Central memory CD8-positive, alpha-beta T cell (primary cell): ENCODE results near the gene COL6A1.

Experiments
- ATAC-seq: fragments of 150-1000 bp; cut with Tn5 transposase; replicated peaks from 2 replicates; pipeline ENCODE4 v1.10.0; 2022; ENCODE audit warnings: mild to moderate bottlenecking, moderate FRiP score, moderate number of reproducible peaks; ENCODE audit not compliant: poor library complexity, severe bottlenecking; ENCODE audit errors: extremely low read depth
- DNase-seq, 2 donors: peaks; one replicate each; pipeline ENCODE4 v3.0.0; 2021; ENCODE audit warnings: low spot score in 2 of 2
- H3K27ac Mint-ChIP-seq: one replicate; pipeline ENCODE4 v1.8.0; 2022; ENCODE audit warnings: low read depth, mild to moderate bottlenecking, moderate library complexity, mixed read lengths
- H3K27me3 Mint-ChIP-seq: one replicate; pipeline ENCODE4 v1.8.0; 2022; ENCODE audit warnings: mixed read lengths
- H3K36me3 Mint-ChIP-seq: one replicate; pipeline ENCODE4 v1.8.0; 2022; ENCODE audit warnings: mild to moderate bottlenecking, moderate library complexity, mixed read lengths; ENCODE audit not compliant: insufficient read depth
- H3K4me1 Mint-ChIP-seq: one replicate; pipeline ENCODE4 v1.8.0; 2022; ENCODE audit warnings: mixed read lengths
- H3K4me3 Mint-ChIP-seq: one replicate; pipeline ENCODE4 v1.8.0; 2022; ENCODE audit warnings: mild to moderate bottlenecking, moderate library complexity, mixed read lengths
- H3K9me3 Mint-ChIP-seq: one replicate; pipeline ENCODE4 v1.8.0; 2022; ENCODE audit warnings: mixed read lengths

COL6A1 gene

GRCh38 chr21:46033410-46034400 lies 52.1 kb downstream of the COL6A1 start:
- DNase-seq = no peak
- H3K36me3 Mint-ChIP-seq = peaks cover 4% of the 10 kb centered on the region
- no peak for ATAC-seq
- H3K27me3 Mint-ChIP-seq = no peaks in the 10 kb centered on the region
- H3K4me3 Mint-ChIP-seq = no peak overlapping the region
- H3K27ac Mint-ChIP-seq = no peak overlapping the region
- H3K4me1 Mint-ChIP-seq = no peaks in the 10 kb centered on the region
- peaks cover 9% of the 10 kb centered on the region for H3K9me3 Mint-ChIP-seq

- H3K9me3 Mint-ChIP-seq = no peaks in the 10 kb centered on the region
- peaks cover 9% of the 10 kb centered on the region for H3K27me3 Mint-ChIP-seq
- peaks cover 4% of the 10 kb centered on the region for H3K36me3 Mint-ChIP-seq
- DNase-seq = no peak
- no peak overlapping the region for H3K4me3 Mint-ChIP-seq
- ATAC-seq = no peak
- no peaks in the 10 kb centered on the region for H3K4me1 Mint-ChIP-seq
- no peak overlapping the region for H3K27ac Mint-ChIP-seq
These were observed 54.5 kb downstream of the COL6A1 start for GRCh38 chr21:46035809-46036695.

GRCh38 chr21:46036696-46037330 lies 55.2 kb downstream of the COL6A1 start:
- H3K4me3 Mint-ChIP-seq = no peak overlapping the region
- H3K27ac Mint-ChIP-seq = no peak overlapping the region
- no peak for ATAC-seq

GRCh38 chr21:46037331-46038325 lies 56.1 kb downstream of the COL6A1 start:
- Mint-ChIP-seq H3K27me3 (peaks cover 22% of the 10 kb centered on the region), H3K36me3 (peaks cover 1% of the 10 kb centered on the region), H3K27ac (no peak overlapping the region), H3K4me3 (no peak overlapping the region), H3K9me3 (no peaks in the 10 kb centered on the region), H3K4me1 (no peaks in the 10 kb centered on the region)
- DNase-seq (no peak), ATAC-seq (no peak)

More at GRCh38 chr21:46036696-46037330, 55.2 kb downstream of the COL6A1 start:
- no peak for DNase-seq
- no peaks in the 10 kb centered on the region for H3K4me1 Mint-ChIP-seq
- no peaks in the 10 kb centered on the region for H3K9me3 Mint-ChIP-seq
- peaks cover 1% of the 10 kb centered on the region for H3K36me3 Mint-ChIP-seq
- peaks cover 17% of the 10 kb centered on the region for H3K27me3 Mint-ChIP-seq

GRCh38 chr21:46038341-46038829 lies 56.8 kb downstream of the COL6A1 start:
- ATAC-seq = no peak
- no peak for DNase-seq
- Mint-ChIP-seq H3K27ac (no peak overlapping the region), H3K9me3 (no peaks in the 10 kb centered on the region), H3K4me3 (no peak overlapping the region), H3K27me3 (peaks cover 22% of the 10 kb centered on the region), H3K36me3 (peaks cover under 1% of the 10 kb centered on the region), H3K4me1 (no peaks in the 10 kb centered on the region)

GRCh38 chr21:46038871-46039397 lies 57.4 kb downstream of the COL6A1 start:
- ATAC-seq (no peak), DNase-seq (no peak)
- H3K4me1 Mint-ChIP-seq = no peaks in the 10 kb centered on the region
- no peak overlapping the region for H3K27ac Mint-ChIP-seq
- no peaks in the 10 kb centered on the region for H3K9me3 Mint-ChIP-seq
- H3K27me3 Mint-ChIP-seq = peaks cover 22% of the 10 kb centered on the region
- H3K4me3 Mint-ChIP-seq = no peak overlapping the region
- H3K36me3 Mint-ChIP-seq = no peaks in the 10 kb centered on the region

GRCh38 chr21:46039891-46040660 lies 58.5 kb downstream of the COL6A1 start:
- DNase-seq (no peak), ATAC-seq (no peak)
- Mint-ChIP-seq H3K36me3 (no peaks in the 10 kb centered on the region), H3K4me3 (no peak overlapping the region), H3K9me3 (no peaks in the 10 kb centered on the region), H3K27me3 (peaks cover 22% of the 10 kb centered on the region), H3K27ac (no peak overlapping the region), H3K4me1 (no peaks in the 10 kb centered on the region)

- DNase-seq = no peak
- no peak overlapping the region for H3K4me3 Mint-ChIP-seq
- no peaks in the 10 kb centered on the region for H3K36me3 Mint-ChIP-seq
- H3K27ac Mint-ChIP-seq = no peak overlapping the region
- no peaks in the 10 kb centered on the region for H3K9me3 Mint-ChIP-seq
- no peak for ATAC-seq
- H3K27me3 Mint-ChIP-seq = peaks cover 22% of the 10 kb centered on the region
- no peaks in the 10 kb centered on the region for H3K4me1 Mint-ChIP-seq
These were observed 59.1 kb downstream of the COL6A1 start for GRCh38 chr21:46040707-46041106.

GRCh38 chr21:46041183-46041582 lies 59.6 kb downstream of the COL6A1 start:
- H3K27ac Mint-ChIP-seq = no peak overlapping the region
- H3K4me3 Mint-ChIP-seq = no peak overlapping the region
- no peaks in the 10 kb centered on the region for H3K9me3 Mint-ChIP-seq
- H3K27me3 Mint-ChIP-seq = peaks cover 22% of the 10 kb centered on the region
- H3K4me1 Mint-ChIP-seq = no peaks in the 10 kb centered on the region
- ATAC-seq (no peak), DNase-seq (no peak)
- no peaks in the 10 kb centered on the region for H3K36me3 Mint-ChIP-seq

GRCh38 chr21:46045154-46045553 lies 63.6 kb downstream of the COL6A1 start:
- no peak overlapping the region for H3K4me3 Mint-ChIP-seq
- H3K36me3 Mint-ChIP-seq = no peaks in the 10 kb centered on the region
- DNase-seq (no peak), ATAC-seq (no peak)
- H3K27ac Mint-ChIP-seq = no peak overlapping the region
- H3K9me3 Mint-ChIP-seq = no peaks in the 10 kb centered on the region
- H3K27me3 Mint-ChIP-seq = peaks cover 21% of the 10 kb centered on the region
- no peaks in the 10 kb centered on the region for H3K4me1 Mint-ChIP-seq

- Mint-ChIP-seq H3K4me3 (no peak overlapping the region), H3K36me3 (no peaks in the 10 kb centered on the region), H3K27ac (no peak overlapping the region), H3K4me1 (no peaks in the 10 kb centered on the region), H3K9me3 (no peaks in the 10 kb centered on the region), H3K27me3 (peaks cover 8% of the 10 kb centered on the region)
- DNase-seq (no peak), ATAC-seq (no peak)
These were observed 64.9 kb downstream of the COL6A1 start for GRCh38 chr21:46046471-46046870.
